Measurements from ENCODE around the gene NCKAP5.
"Not testable (repeated sequence)": the region's sequence is repeated elsewhere in the genome, so short reads cannot be mapped to it uniquely, and the experiment has no call there.

The NCKAP5 gene

DNA sequence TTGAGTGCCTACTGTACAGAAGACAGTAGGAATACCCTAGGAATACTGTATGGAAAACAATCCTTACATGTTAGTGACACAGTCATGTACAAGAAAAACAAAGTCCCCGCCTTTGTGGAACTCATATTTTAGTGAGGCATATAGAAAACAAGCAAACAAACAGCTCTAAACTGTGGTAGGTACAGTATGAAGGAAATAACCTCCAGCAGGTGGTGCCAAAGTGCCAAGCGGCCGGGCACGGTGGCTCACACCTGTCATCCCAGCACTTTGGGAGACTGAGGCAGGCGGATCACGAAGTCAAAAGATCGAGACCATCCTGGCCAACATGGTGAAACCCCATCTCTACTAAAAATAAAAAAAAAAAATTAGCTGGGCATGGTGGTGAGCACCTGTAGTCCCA, 48.6 kb downstream of the NCKAP5 start:
- not testable (repeated sequence) for DNase-seq

DNA sequence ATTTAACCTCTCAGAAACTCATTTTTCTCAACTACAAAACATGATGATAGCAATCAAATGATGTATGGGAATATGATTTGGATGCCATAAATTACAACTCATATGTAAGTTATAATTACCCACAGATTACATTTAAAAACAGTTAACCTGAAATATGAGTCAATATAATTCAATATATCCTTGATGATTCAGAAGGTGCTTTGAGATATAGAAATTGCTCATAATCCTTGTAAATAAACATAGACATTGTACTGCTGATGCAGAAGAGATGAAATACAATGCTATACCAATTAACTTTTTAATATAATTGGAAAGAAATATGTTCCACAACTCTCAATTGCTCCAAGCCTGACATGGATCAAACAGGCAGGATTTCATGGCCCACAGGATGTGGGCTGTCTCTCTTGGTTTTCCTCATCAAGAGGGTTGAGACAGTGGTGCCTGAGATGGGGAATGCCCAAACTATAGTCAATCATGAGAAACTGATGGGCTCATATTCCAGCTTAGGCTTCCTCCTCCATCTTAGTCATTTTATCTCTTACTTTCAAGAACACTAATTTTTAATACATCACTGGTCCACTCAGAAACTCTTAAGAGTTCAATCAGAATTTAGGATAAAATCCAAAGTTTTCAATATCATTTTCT, 49.4 kb downstream of the NCKAP5 start:
- no peak for DNase-seq

DNA sequence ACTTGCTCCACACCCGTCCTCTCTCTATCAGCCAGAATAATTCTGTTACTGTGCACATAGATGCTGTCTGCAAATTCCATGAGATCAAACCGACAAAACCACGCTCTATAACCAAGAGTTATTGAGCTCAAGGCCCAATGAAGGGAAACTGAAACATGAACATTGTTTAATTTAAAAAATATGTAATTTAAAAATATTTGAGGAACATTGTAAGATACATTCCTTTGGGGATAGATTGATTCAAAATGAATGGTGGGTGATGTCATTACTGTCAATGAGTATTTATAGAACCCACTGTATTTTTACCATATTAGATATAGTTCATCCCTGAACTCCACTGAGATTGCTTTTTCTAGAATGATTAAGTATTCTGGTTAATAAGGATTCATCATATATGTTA, 50.4 kb downstream of the NCKAP5 start:
- no peak for DNase-seq

DNA sequence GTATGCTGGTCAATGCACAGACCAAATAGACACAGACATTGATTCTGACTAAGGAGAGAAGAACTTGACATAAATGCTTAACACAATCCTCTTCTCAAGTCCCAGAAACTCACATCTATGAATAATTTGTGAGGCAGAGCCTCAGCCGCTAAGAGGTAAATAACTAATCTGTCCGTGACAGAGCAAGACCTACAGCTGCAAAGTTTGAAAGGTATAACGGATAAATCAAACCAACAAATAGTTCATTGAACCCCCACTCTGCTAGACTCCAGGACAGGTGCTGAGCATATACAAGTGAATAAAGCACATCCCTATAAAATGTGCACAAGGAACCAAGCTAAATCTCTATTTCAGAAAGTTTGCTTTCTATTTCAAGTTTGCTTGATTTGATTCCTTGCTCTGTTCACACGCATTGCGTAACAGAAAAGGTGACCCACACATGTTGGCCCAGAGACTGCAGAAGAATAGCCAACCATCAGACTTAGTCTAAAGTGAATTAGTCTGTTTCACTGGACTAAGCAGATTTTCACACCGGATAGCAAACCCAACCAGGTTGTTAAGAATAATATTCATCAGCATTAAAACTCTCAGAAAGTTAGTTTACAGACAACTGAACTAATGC, 51.7 kb downstream of the NCKAP5 start:
- DNase-seq: no peak

DNA sequence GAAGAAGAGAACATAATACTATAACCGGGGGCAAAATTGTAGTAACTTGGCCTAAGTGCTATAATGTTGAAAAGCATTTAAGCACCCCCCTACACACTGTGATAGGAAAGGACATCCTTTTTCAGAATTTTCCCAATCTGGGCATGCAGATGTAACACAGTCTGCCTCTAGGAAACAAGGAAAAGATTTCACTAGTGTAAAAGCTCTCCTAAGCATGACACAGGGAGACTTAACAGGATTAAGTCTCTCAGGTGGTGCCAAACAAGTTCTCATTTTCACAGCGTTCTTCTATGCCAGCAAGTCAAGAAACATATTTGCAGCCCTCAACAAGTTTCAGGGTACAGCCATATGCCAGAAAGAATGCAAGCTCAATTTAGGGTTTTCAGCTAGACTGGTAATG, 53.0 kb downstream of the NCKAP5 start:
- no peak for DNase-seq

DNA sequence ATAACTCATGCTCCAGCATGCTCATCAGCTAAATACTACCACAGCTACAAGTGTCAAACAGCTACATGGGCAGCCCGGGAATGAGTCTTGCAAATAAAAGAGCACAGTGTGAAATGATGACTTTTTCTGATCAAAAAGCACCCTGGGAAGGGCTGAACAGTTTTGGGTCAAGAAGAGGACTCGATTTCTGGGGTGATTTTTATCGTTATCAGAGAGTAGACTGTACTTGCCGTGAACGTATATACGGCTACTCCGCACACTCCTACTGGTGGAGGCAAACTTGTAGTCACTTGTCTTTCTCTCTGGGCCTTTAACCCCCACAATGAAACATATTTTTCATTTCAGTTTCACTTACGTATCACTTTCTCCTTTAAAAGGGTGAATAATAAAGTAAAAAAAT, 54.4 kb downstream of the NCKAP5 start:
- DNase-seq: no peak

DNA sequence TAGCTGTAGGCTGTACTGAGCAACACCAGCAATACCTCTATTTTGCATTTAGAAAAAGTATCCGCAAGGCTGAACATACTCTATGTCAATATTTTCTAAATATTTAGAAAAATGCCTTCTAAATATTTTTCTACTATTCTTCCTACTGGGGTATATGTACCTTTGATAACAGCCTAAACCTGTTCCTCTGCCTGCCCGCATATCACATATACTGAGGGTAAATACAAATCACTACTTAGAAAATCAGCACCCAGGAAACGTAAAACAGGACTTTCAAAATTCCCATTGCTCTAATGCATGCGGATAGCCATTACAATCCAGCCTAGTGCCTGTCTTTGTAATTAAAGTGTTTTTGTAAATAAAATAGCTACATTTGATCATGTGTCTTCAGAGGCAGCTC, 56.1 kb downstream of the NCKAP5 start:
- DNase-seq: no peak

DNA sequence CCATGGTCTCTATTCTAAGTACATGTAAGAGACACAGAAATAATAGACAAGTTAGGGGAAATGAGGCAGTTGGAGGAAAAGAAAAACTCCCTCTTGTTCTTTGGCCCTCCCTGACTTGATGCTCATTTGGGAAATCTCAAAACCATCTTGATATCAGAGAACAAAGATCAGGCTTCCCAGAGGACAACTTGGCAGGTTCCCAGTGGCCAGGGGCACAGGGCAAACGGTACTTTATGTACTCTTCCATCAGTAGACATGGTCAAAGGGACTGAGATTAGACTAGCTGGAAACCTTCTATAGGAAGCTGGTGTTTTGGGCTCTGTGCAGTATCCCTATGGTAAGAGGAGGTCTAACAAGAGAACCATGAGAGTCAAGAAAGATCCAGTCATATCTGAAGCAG, 56.6 kb downstream of the NCKAP5 start:
- no peak for DNase-seq

DNA sequence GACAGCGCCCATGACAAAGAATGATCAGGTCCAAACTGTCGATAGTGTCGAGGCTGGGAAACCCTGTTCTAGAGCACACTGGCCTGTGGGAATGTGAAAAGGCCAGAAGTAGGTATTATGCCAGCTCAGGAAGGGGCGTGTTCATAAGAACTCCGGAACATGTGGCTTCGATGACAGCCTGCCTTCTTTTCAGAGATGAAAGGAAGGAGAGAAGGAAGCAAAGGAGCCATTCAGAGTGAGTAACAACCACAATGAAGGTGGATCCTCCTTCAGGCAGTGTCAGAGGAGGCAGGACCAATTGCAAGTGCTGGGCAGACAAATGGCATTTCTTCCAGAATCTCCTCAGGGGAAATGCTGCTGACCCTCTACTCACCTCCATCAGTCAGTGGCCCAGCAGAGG, 58.5 kb downstream of the NCKAP5 start:
- no peak for DNase-seq

DNA sequence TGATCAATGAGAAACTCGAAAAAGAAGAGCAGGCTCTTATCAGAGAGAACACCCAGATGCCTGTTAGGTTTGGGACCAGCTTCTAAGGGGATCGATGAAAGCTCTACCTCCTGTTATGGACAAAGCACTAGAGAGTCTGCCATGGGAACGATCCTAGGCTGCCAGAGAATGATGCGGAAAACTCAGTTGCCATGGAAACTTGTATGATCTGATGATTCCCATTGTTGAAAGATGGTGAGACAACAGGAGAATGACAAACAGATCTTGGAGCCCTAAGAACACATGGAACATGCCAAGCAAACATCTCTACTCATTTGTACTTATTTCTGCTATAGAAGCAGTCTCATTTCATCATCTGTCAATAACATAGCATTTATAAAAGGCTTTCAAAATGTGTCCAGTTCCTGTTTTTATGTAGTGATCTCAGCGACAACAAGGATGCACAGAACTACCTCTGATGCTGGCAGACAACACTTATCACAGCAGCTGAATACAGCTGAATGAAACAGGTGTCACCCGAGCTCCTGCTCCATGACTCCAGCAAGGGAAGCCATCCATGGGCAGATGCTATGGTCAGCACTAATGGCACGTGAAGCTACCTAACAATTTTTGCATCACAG, 59.6 kb downstream of the NCKAP5 start:
- no peak for DNase-seq

DNA sequence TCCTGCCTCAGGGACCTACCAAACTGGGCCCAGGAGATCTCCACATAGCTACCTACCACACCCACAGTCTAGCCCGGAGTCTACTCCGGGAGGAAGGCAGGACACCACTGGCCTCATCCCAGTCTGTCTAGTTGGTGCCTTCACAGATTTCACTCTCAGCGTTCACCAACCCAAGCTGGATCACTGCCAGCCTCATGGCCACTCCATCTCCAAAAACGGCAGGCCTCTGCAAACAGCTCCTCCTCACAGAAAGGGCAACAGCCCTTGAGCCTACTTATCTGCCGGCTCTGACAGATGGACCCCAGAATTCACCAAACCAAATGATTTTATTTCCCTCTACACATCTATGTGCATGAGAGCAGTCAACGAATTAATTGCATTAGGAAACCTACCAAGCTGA, 61.3 kb downstream of the NCKAP5 start:
- DNase-seq: no peak

DNA sequence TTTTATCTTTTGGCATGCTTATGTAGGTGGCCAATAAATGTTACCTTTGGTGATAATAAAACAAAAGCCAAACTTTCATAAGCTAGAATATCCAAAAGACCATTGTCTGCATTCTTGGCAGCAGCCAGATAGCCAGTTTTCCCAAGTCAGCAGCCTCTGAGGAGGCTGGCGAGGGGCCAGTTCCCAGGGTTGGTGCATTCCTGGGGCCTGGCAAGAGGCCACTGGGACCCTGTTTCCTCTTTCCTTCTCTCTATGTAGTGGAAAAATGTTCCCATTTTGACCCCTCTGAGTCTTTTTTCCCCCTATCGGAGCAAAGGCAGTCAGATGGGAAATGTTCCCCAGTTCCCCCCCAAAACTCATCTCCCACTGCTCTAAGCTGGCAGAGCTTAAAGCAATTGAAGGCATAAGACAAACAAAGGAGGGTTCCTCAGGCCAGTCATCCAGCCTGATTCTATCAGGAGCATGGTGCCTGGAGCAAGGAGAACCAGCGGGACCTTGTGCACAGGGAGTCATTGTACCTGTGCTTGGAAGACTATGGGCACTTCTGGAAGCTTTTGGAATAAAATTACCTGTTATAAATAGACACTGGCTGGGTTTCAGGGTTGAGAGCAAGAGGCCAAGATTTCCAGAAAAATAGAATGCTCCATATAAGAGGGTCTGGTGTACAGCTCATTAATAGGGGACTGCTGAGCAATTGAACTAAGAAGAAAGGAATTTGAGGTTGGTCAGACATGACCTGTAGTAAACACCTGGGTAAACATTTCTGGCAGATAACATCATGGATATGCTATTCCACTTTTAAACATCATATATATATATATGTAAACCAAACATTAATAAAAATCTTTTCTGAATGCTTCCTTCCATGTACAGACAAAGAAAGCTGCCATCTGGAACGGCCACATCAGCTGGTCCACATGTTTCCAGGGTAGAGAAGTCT, 63.4 kb downstream of the NCKAP5 start:
- no peak for DNase-seq

DNA sequence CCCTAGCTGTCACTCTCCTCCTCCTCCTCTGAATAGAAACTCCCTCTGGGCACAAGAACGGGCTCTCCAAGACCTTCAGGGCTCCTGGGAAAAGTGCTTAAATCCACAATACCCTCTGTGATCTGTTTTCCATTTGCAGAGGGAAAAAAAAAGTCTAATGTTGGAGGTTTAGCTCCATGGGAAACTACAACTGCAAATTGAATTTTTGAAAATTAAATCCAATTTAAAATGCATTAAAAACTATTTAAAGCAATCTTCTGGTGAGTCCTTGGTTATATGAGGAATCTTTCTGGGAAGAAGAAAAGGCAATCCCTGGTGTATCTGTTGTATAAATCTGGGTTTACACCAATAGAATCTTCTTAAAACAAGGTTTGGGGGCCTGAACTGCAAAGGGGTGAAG, 64.3 kb downstream of the NCKAP5 start:
- no peak for DNase-seq

DNA sequence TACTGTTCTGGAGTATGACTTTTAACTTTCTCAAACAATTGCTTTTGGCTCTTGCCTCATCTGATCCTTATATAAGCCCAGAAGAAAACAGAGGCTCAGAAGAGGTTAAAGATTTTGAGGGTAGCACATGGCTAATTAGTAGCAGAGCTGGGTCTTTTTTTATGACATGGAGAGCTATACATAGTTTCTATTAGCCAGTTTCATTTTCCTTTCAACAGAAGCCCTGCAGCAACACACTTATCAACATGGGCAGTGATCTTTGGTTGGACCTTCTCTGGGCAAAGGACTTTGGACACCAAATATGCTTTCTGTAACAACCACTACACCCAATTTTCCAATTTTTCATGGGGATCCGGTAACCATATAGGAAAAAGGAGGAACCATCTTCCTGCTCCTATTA, 64.9 kb downstream of the NCKAP5 start:
- DNase-seq: no peak

DNA sequence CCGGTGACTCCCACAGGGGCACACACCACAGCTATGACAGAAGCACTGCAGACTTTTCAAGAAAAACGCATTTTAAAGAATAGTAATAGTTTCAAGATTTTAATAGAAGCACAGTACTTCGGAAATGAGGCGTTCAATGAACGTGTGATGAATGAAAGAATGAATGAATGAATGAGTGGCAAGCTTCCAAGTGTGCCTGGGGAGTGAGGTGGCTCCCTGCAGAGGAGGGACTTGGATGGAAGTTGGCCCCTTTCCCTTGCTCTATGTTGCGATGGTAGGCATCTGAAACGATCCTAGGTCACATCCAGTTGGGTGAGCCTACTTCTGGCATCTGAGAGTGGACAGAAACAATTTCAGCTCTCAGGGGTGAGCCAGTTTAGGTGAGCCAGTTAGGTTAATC, 65.6 kb downstream of the NCKAP5 start:
- no peak for DNase-seq

DNA sequence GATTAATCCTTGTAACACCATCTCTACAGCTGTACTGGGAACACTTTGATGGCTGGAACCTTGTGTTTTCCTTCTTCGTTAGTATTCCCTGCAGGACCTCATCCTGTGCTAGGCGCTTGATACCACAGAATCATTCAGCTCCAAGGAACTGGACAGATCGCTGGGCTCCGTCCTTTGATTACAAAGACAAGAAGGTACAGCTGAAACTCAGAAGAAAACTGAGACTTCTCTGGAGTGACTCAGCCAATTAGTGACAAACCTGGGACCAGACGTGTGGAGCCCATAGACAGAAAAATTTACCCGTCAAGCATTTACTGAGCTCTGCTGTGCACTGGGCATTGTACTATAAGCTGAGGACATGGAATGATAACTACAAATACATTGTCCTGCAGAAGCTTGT, 67.3 kb downstream of the NCKAP5 start:
- no peak for DNase-seq

DNA sequence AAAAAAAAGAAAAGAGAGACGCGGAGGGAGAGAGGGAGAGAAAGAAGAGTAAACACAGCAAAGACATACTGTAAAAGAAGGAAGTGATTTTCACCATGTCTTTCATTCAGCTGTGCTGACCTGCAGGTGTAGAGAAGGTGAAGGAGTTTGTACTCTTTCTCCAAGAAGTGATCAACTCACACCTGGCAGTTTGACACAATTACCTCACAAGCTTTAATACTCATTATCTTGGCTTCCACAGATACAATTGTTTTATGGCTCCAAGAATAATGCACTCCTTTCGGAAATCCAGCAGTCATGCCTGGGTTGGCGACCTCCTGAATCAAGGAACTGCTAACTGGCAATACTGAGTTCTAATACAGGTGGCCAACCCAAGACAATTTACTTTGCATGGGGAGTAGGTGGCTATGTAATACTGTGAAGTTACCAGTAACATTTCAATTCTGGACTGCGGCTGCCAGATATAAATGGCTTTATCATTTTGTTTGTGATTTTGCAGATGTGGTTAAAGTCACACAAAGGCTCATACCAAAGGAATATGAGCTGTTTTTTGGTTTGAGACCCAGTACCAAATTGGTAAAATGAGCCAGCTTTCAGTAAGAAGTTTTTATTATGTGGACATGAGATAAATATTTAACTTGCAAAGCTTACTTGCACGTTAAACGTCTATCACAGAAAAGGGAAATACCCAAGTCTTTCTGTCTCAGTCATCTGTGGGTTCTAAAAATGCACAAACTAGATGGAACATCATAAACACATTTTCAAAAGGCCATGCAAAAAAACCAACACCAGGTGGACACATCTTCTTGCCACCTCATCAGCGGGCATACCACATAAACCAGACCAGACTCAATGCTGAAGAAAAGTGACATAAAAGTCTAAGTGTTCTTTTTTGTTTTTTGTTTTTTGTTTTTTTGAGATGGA, 69.3 kb downstream of the NCKAP5 start:
- no peak for DNase-seq

DNA sequence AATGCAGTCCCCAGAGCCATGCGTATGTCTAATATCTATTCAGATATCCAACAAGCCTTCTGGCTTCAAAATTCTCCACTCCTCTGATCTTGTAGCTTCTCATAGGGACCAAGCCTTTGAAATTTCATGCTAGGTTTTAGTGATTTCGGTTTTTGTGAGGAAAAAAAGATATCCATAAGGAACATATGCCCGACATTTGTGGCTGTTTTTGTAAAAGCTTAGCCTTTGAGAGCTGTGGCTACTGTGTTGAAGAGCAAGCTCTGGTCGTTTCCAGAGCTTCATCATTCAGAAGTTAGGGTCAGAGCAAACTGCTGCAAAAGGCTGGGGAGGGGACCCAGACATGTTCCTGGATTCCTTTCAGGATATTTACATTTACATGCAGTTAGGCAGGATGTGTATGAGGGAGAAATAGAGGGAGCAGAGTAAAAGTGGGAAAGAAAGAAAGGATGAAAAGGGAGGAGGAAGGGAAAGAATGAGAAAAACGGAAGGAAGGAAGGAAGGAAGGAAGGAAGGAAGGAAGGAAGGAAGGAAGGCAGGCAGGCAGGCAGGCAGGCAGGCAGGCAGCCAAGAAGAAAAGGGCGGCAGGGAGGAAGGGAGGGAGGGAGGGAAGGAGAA, 70.2 kb downstream of the NCKAP5 start:
- DNase-seq: no peak

DNA sequence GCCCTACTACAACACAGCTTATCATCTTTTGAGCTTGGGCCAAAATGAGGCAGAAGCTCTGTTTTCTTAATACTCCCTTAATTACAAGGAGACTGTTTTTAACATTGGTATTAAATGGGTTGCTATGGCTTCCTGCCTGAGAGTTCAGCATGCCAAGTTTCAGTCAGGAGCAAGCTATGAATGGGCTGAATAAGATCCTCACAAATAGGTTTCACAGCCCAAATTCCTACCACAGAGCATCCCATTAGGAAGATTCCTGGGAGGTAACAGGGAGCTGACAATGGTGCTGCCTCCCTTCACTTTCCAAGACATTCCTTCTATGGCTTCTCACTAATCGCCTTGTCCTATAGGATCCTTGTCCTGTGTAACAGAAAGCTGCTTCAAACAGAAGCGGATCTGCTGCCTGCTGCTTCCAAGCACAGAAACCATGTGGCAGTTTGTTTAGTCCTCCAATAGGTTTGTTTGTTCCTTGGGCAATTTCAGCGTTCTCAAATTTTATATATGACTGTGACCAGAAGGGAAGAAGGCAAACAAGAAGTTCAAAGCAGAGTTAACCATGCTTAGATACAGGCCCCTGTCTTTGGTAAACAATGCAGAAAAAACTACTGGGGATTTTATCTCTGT, 70.9 kb downstream of the NCKAP5 start:
- peak; percentile 14 for DNase-seq

DNA sequence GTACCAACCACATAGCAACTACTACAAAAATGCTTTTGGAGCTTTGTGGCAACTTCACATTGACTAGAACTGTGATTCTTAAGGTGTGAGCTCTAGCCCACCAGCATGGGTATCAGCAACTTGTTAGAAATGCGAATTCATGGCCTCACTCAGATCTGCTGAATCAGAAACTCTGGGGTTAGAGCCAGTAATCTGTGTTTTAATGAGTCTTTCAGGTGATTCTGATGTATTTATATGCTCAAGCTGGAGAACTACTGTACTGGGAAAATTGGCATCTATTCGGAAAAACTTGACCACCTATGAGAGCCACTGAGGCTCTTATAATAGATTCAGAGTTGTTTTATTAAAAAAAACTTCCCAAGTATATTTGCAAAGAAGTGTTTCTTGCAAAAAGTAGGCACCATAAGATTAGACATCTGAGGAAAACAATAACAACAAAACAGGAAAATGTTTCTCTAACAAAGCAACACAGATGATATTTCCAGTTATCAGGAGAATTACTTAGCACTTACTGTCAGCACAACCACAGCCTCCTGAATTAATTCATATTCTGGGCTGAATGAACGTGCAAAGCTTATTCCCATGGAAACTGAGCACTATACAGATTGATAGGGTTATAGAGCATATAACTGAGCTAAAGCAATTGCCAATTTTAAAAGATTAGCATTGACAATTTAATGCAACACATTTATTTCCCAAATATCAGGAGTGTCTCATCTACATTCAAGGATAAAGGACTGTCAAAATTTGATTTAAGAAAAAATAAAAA, 71.6 kb downstream of the NCKAP5 start:
- DNase-seq: no peak

DNA sequence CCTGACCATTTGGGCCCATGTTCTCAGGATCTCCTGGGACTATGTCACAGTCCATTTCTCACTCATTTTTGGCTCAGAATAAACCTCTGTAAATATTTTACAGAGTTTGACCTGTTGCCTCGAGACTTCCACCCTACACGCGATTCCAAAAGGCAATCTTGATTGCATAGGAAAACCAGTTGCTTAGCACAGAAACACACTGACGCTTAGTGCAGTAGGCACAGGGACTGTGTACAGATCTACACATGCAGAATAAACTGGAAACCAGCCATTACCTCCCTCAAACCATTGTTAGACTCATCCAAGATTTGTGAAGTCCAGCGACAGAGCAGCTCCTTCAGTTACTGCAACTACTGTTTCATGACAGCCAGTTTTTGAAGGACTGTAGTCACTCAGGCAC, 73.0 kb downstream of the NCKAP5 start:
- no peak for DNase-seq

Measured in NCI-H69 (cell line).